ENCODE data around the gene ATP11B.

GRCh38 chr3:182949688-182950087 is 156.4 kb downstream of the ATP11B start:
- TF ChIP-seq, protein P1, sequence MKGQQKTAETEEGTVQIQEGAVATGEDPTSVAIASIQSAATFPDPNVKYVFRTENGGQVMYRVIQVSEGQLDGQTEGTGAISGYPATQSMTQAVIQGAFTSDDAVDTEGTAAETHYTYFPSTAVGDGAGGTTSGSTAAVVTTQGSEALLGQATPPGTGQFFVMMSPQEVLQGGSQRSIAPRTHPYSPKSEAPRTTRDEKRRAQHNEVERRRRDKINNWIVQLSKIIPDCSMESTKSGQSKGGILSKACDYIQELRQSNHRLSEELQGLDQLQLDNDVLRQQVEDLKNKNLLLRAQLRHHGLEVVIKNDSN (IDR thresholded peaks at IDR 0.05): no peak
- TF ChIP-seq ZBTB7A (IDR thresholded peaks at IDR 0.05; ENCODE audit: low read depth) (no peak), EP300 (IDR thresholded peaks at IDR 0.05; ENCODE audit: borderline replicate concordance) (no peak), RAD21 (IDR thresholded peaks at IDR 0.05; ENCODE audit: low read depth) (no peak), YY1 (IDR thresholded peaks at IDR 0.05; ENCODE audit: low read depth) (no peak), TAF1 (IDR thresholded peaks at IDR 0.05; ENCODE audit: low read depth) (no peak), NFIC (IDR thresholded peaks at IDR 0.05) (no peak)
- TF ChIP-seq, protein P2, sequence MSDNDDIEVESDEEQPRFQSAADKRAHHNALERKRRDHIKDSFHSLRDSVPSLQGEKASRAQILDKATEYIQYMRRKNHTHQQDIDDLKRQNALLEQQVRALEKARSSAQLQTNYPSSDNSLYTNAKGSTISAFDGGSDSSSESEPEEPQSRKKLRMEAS (IDR thresholded peaks at IDR 0.05): no peak
- TF ChIP-seq, protein P3, sequence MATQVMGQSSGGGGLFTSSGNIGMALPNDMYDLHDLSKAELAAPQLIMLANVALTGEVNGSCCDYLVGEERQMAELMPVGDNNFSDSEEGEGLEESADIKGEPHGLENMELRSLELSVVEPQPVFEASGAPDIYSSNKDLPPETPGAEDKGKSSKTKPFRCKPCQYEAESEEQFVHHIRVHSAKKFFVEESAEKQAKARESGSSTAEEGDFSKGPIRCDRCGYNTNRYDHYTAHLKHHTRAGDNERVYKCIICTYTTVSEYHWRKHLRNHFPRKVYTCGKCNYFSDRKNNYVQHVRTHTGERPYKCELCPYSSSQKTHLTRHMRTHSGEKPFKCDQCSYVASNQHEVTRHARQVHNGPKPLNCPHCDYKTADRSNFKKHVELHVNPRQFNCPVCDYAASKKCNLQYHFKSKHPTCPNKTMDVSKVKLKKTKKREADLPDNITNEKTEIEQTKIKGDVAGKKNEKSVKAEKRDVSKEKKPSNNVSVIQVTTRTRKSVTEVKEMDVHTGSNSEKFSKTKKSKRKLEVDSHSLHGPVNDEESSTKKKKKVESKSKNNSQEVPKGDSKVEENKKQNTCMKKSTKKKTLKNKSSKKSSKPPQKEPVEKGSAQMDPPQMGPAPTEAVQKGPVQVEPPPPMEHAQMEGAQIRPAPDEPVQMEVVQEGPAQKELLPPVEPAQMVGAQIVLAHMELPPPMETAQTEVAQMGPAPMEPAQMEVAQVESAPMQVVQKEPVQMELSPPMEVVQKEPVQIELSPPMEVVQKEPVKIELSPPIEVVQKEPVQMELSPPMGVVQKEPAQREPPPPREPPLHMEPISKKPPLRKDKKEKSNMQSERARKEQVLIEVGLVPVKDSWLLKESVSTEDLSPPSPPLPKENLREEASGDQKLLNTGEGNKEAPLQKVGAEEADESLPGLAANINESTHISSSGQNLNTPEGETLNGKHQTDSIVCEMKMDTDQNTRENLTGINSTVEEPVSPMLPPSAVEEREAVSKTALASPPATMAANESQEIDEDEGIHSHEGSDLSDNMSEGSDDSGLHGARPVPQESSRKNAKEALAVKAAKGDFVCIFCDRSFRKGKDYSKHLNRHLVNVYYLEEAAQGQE (IDR thresholded peaks at IDR 0.05; ENCODE audit: low read depth): no peak
